HG03196 (cell line): ENCODE results near the gene ALOX12B.
"Not testable (repeated sequence)": the region's sequence is repeated elsewhere in the genome, so short reads cannot be mapped to it uniquely, and the experiment has no call there.

Experiments used
- ATAC-seq: cut with Tn5 transposase; IDR thresholded peaks from one replicate; pipeline ENCODE4 v1.9.1; 2021; ENCODE audit not compliant: unreplicated experiment

Gene ALOX12B

GRCh38 chr17:8118769-8119580 lies 31.5 kb upstream of the ALOX12B start:
- ATAC-seq = peak; percentile 36

DNA sequence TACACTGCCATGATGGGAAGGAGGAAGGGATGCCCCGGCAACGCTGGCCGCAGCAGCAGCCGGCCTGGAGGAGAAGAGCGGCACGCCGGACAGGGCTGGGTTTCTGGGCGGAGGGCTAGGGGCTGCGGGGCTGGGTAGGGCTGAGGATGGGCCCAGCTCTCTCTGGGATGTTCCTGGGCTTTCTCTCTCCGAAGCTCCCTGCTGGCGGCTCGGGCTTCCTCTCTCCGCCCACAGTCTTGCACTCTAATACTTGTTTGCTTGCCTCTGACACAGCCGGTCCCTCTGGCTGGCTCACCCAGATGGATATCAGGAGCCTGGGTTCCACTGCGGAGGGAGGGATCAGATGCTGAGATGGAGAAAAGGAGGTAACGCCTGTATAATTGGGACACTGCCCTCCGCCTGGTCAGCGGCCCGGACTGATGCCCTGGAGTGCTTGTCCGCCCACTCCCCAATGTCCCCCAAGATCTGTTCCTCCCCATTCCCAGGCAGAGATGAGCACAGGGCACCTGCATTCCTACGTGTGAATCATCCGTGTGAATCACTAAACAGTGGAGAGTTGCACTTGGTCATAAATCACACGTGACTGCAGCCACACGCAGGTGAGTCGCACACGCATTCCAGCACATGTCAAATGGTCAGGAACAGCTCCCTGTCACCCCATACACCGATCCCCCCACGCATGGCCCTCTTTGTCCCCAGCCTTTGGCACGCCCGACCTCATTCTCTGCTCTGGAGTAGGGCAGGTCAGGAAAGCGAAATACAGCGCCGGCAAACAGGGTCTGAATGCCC lies 30.7 kb upstream of the ALOX12B start, which contains the start of gene ALOXE3:
Gene ALOXE3 (minus strand): TSS at position 535 of the 789 bp plus-strand sequence. CDS start 524 bp downstream, at position 11.
- ATAC-seq = no peak

GRCh38 chr17:8117367-8117979 lies 30.0 kb upstream of the ALOX12B start:
- no peak for ATAC-seq

DNA sequence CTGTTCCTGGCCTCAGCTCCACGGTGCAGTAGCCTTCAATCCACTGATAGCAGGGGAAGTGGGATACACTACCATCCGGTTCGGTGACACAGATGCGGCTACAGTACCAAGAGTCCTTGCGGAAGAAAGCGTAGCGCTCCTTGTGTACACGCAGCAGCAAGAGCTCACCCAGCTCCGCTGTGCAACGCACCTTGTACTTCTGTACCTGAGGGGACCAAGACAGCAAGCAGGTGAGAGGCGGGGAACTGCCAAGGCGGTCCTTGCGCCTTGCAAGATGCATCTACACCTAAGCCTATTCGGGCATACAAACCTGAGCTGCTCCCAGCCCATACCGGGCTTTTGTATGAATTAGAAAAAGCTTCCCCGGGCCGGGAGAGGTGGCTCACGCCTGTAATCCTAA lies 29.3 kb upstream of the ALOX12B start:
- ATAC-seq = no peak

GRCh38 chr17:8110907-8111306 lies 23.4 kb upstream of the ALOX12B start:
- no peak for ATAC-seq

DNA sequence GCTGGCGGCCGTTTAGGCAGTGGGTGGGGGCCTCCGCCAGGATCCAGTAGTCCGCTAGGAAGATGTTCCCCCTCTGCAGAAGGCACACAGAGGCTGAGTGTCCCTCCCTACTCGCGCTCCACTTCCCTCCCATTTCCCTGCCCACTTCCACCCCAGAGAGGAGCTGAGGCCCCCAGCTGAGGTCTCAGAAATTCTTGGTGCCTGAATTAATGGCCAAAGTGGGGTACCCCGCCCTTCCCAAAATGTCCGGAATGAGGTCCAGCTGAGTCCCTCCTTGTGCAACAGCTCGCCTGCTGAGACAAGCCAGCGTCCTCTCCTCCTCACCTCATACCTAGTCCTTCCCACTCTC lies 22.9 kb upstream of the ALOX12B start:
- no peak for ATAC-seq

- ATAC-seq = no peak
Observed at GRCh38 chr17:8109661-8110455, 22.3 kb upstream of the ALOX12B start.

DNA sequence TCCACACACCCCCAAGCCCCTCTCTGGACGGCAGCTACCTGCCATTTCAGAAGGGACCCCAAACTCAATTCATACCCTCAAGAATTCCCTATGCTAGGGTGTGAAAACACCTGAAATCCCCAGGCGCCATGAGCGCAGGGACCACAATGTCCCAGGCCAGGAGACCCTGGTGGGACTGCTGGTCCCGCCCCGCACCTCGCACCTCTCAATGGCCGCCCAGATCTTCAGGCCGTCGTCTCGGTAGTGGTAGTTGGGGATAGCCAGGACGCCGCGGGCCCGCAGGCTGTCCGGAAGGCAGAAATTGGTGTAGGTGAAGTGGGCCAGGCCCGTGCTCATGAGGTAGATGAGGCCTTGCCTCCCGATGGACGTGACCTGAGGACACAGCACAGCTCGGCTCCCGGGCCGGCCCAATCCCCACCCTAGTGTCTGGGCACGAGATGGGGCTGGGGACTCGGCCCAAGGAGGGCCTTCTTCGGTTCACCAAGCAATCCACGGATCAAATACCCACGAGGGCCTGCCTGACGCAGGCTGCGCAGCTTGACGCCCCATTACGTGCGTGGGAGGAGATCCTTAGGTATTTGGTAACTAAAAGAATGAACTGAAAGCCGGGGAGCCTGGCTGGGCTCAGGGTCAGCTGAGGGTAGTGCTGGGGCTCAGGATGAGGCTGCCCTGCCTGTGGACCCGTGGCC lies 21.6 kb upstream of the ALOX12B start:
- ATAC-seq = no peak

- ATAC-seq = not testable (repeated sequence)
Observed at GRCh38 chr17:8106980-8107379, 19.5 kb upstream of the ALOX12B start.

DNA sequence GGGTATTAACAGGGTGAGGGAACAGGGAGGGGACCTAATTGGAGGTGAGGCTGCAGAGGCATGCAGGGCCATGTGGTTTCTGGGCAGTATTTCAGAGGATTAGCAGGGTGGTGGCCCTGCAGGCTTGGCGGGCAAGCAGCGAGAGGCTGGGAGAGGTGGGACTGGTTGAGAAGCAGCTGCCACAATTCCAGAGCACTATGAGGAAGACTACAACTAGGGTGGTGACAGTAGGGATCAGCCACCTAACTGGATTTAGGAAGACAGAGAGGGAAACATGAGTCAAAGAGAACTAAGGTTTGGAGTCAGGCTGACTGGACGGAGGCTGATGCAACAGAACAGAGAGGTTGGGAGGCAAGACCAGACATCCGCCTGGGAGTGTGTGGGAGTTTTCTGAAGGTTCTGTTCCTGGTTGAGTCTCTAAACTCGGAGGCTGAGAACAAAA lies 18.5 kb upstream of the ALOX12B start:
- no peak for ATAC-seq

DNA sequence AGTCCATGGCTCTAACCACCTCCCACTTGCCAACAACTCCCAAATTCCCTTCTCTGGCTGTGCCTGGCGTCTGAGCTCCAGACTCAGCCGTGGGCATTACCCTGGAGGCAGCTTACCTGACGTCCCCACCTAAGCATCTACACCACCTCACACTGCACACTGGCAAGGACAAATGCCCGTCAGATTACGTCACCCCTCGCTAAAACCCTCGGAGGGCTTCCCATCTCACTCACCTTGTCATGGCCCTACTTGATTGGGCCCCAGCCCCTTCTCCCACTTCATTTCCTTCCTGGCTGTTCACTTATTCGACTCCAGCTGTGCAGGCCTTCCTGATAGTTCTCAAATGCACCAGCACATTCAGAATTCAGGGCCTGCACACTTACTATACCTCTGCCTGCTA lies 17.4 kb upstream of the ALOX12B start:
- ATAC-seq = no peak

DNA sequence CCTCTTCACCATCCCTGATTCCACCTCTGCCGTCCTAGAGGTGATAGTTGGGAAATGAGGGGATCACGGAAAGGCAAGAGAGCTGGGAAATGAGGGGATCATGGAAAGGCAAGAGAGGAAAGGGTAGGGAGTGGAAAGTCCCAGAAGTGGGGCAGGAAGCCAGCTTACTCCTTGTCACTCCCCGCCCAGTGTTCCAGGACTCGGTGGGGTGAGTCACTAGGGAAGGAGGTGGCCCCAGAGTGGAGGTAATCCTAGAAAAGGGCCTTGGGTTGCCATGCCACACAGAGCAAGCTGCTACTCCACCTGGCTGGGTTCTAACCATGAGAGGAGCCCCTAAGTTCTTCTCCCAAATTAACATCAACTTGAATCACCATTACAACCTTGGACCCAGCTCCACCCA lies 16.0 kb upstream of the ALOX12B start:
- no peak for ATAC-seq

DNA sequence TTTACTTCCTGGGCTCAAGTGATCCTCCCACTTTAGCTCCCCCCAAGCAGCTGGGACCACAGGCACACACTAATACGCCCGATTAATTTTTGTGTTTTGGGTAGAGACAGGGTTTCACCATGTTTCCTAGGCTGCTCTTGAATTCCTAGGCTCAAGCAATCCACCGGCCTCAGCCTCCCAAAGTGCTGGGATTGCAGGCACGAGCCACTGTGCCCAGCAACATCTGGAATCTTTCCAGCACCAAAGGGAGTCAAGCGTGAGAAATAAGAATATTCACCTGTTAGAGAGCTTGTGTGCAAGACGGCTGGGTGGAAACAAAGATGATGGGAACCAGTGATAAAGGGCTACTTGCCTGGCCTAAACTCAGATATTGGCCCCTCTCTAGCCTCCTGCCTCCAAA lies 14.2 kb upstream of the ALOX12B start:
- no peak for ATAC-seq

DNA sequence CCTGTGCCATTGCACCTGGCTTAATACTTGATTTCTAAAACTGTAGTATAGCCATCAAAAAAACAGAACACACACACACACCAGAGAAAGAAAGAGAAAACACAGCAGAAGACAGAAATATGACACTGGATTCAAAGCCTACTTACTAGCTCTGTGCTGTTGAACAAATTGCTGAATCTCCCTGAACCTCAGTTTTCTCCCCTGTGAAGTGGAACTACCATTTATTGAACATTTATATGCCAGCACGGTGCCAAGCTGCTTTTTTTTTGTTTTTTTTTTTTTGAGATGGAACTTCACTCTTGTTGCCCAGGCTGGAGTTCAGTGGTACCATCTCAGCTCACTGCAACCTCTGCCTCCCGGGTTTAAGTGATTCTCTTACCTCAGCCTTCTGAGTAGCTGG lies 13.2 kb upstream of the ALOX12B start:
- ATAC-seq = no peak

- ATAC-seq = no peak
Observed at GRCh38 chr17:8100111-8100510, 12.6 kb upstream of the ALOX12B start.

DNA sequence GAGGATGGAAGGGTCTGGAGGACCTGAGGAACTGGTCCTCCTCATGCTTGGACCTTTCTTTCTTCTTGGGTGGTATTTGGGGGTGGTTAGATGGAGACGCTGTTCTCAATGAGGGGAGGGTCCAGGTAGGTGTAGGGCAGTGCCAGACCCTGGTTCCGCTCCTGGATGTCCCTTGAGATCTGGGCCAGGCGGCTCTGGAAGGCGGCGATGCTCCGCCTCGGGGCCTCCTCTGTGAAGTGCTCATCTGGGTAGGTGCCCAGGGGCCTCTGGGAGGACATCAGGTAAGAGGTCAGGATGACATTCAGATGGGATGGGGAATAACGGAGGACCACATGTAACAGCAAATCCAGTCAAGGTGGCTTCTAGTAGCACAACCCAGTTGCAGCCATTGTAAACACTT lies 9.0 kb upstream of the ALOX12B start:
- no peak for ATAC-seq

DNA sequence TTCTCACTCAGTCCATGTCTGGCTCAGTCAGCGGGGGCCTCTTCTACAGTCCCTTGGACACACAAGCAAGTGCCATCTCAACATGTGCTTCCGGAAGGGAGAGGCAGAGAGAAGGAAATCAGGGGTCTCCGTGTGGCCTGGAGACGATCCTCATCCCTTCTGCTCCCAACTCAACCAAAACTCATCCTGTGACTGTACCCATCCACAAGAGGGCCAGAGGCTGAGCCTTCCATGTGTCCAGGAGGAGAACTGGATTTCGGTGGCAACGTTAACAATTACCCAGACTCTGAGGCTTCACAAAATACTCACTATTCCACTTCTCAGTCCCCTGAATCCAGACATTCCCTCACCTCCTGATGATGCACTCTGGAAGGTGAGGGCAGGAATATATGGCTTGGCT lies 7.8 kb upstream of the ALOX12B start:
- ATAC-seq = no peak

DNA sequence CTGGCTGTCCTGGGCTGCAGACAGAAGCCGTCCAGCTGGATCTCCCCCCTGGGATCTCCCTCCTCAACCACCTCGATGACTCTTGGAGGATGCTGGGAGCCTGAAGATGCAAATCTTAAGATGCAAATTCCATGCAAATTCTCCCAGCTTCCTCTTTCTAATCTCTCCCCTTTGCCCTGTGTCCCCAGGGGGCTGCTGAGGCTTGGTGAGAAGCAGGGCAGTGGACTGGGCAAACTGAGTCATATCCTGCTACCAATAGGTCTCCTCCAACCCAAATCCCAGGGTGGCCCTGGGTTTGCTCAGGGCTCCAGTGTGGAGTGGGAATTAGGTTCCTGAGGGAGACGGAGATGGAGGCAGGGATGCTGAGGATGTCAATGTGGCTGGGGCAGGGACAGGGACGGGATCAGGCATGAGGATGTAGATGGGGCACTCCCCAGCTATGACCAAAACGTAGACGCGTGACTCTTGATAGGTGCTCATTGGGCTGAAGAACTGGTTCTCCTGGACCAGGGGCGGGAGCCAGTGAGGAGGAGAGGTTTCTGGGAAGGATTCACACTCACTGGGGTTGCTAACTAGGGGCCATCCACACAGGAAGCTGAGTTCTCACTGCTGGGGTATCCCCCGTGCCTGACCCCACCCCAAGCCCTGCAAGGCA lies 3.6 kb upstream of the ALOX12B start:
- no peak for ATAC-seq

GRCh38 chr17:8089728-8090127 lies 2.2 kb upstream of the ALOX12B start:
- no peak for ATAC-seq

DNA sequence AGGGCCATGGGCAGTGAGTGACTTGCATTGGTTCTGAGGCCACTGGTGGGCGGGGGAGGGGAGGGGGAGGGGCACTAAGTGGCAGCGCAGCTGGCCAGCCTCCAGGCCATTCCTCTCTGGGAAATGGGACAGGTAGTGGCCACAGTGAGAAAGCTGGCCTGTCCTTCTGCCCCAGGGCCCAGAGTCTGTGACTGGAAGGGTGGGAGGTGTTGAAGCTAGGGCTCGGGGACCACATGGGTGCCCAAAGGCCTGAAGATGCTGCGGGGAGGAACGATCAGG lies 375 bp upstream of the ALOX12B start:
- ATAC-seq = no peak
